Measurements from ENCODE around the gene CLDN5.
"Not testable (repeated sequence)": the region's sequence is repeated elsewhere in the genome, so short reads cannot be mapped to it uniquely, and the experiment has no call there.

Gene CLDN5, protein sequence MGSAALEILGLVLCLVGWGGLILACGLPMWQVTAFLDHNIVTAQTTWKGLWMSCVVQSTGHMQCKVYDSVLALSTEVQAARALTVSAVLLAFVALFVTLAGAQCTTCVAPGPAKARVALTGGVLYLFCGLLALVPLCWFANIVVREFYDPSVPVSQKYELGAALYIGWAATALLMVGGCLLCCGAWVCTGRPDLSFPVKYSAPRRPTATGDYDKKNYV

DNA sequence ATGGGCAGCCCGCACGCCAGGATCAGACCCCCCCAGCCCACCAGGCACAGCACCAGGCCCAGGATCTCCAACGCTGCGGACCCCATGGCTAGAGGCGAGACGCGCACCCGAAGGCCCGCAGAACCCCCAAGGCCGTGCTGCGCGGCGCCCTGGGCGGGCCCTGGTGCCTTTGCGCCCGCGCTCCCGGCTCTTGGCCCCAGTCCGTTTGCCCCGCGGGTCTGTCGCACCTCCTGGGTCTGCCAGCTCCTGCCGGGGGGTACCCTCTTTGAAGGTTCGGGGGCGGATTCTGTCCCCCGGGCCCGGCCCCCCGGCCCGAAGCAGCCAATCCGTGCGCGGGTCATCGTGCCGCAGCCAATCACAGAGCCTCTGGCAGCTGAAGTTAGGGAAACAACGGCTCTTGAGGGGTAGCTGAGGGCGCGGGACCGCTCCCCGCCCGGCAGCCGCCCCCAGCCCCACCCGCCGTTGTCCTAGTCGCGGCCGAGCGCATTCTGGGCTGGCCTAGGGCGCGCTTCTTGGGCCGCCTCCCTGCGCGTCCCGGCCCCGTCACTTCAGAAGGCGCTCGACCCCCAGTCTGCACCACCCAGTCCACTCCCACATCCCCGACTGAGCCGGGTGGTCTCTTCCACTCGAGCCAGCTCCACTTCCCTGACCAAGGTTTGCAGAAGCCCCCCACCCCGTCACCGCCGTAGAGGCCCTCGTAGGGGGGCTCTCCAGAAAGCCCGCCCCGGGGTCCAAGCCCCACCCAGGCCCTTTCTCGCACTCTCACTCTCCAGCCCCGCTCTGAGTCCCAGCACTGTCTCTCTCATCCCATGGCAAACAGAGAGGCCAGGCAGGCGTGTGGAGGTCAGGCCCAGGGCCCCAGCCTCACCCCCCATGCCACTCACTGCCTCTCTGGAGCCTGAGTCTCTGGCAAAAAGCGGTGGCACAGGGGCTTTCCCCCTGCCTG is at the start of gene CLDN5:
Gene CLDN5, minus strand, starts transcription at position 241 of the 946 bp plus-strand sequence. Its CDS starts 155 bp downstream, at position 86.
- DNase-seq, result peak; percentile 77

DNA sequence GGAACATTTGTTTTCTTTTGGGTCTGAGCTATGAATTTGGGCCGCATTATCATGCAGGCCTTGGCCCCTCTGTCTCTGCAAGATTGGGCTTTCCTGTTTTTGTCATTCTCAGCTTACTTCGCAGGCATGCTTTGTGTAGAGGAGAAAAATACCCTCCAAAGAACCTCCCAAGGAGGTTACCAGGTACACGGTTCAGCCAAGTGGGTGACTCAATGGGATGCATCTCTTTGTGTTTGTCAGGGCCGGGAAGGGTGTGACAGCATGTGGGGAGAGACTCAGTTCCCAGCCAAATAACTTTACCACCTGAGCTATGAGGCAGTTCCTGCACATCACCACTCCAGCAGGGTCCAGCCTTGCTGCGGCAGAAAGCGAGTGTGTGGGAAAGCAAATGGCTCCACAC is 47.8 kb upstream of the CLDN5 start:
- no peak for DNase-seq

DNA sequence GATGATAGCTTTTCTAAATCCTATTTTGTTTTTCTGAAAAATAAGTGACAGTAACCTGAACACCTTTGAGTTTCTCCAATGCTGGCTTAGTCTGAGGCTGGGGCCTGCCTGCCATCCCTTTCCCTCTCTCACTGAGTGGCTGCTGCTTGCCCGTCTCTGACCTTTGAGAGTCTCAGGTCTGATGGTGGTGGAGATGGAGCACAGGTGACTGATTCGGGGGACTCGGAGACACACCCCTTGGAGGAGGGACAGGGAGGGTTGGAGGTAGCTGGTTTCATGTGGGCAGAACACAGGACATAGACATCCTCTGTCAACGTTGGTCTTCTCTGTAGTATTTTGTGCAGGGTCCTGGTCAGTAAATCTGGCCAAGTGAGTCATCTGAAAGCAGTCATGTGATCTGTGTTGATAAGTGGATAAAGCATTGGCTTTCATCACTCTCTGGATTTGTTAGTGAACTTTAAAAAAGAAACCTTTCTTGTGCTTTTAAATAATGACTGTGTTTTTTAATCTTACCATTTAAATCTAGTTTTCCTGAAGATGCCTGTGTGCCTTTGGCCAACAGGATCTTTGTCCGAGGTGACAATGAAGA is 47.1 kb upstream of the CLDN5 start:
- DNase-seq, result no peak

DNA sequence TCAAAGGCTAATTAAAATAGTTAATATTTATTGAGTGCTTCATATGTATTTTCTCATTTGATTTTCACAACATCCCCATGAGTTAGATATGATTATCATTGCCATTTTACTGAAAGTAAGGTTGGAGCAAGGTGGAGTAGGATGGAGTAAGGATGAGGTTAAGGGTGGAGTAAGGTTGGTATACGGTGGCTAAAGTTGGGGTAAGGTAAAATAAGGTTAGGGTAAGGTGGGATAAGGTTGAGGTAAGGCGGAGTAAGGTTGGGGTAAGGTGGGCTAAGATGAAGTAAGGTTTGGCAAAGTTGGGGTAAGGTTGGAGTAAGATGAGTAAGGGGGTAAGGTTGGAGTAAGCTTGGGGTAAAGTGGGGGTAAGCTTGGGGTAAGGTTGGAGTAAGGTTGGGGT is 45.8 kb upstream of the CLDN5 start:
- DNase-seq, result no peak

DNA sequence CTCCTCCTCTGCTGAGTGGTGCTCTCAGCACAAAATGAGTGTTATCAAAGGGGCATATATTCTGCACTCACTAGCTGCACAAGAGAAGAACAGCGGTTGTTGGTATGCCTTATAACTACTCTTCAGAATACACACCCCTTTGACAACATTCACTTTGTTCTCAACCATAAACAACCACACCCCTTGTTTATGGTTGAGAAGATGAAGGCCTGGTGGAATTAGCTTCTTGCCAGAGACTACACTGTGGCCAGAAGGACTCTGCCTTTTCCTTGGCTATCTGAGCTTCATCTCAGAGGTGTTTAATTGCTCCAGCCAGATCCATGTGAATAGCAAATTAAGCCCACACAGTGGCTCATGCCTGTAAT is 45.0 kb upstream of the CLDN5 start:
- DNase-seq, result no peak

DNA sequence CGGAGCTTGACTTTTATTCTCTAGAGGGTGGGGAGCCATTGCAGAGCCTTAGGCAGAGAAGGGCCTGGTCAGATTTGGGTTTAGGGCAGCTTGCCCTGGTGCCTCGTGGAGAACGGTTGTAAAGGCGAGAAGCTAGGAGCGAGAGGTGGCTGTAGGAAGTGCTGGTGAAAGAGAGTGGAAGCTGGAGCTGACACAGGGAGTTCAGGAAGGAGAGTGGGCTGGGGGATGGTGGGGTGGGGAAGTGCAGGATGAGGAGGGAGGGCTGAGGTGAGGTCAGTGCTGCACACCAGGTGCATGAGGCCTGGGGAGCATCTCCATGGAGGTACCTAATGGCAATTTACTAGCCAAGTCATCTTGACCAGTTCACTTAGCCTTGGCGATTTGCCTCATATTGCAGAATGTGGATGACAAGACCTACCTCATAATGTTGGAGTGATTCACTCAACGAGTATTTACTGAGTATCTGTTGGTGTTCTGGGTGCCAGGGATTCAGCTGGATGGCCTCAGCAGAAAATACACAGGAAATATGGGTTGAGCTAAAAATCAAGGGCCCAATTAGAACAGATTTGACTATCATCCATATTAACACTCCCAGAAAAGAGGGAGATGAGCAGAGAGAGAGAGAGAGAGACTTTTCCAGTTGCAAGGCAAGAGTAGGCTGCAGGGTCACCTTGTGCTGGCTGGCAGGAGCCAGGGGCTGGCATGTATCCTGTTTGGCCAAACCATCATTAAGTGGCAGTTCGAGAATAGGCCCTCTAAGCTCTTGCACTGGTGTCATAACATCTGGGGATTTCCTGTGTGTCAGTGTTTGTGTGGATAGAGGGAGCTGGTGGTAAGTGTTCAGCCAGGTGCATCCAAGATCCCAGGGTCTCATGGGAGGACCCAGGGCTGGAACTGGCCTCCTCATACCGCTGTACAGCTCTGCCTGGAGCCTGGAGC is 44.4 kb upstream of the CLDN5 start:
- DNase-seq, result no peak

DNA sequence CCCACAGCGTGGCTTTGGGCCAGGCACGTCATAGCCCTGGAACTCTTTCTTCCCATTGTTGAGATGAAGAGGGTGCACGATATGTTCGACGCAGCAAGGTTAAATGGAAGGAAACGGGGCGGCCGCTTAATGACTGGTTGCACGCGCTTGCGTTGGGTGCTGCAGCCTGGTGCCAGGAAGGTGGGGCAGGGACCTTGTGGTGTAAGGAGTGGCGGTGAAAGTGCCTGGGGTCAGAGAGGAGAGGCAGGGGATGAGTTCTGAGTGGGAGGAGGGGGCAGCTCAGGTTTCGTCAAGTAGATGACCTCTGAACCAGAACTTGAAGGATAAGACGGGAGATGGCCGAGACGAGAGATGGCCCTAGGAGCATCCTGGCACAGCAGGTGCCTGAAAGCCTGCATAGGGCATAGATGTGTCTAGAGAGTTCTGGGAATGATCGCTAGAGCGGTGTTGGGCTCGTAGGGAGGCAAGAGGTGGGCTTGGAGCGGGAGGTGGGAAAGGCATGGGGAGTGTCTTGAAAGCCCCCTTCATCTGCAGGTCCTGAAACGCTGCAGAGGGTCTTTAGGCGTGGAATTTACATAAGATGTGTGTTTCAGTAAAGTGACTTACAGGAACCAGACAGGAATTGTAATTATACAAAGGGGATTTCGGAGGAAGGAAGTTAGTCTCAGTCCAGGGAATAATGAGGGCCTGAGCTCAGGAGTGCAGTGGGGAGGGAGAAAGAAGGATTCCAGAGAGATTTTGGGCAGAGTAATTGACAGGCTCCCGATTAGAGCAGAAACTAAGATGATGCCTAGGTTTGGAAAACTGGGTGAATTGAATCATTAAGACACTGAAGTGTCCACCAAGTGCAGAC is 43.2 kb upstream of the CLDN5 start:
- no peak for DNase-seq

DNA sequence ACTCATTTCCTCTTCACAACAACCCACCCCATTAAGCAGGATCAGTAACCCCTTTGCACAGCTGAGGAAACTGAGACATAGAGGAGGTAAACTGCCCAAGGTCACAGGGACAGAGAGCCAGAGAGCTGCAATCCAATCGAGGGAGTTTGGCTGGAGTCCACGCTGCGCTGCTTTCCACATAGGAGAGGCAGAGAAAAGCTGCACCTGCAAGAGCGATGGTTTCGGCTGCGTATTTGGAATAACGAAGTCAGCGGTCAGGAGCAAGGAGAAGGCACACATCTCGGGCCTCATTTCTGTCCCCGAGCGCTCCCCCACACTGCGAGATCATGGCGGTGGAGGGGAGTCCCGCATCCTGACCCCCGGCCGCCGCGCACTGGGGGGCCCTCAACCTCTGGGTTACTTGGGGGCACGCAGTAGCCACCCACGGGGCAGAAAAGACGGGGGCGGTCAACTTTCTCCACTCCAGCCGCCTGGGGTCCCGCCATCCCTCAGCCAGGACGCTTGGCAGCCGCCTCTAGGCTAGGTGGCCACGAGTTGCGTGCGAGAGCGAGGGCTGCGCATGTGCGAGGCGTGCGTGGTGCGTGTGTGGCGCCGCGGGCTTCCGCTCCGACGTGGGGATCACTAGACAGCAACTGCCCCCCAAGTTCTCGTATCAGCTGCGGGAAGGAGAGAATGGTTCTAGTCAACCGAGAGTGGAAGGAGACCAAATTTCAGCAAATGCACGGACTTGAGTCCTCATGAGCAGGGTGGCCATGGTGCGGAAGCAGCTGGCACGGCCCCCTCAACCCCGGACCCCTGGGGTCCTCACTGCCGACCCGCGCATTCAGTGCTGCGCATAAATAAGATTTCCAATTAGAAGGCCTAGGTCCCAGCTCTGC is 42.3 kb upstream of the CLDN5 start:
- DNase-seq, result no peak

DNA sequence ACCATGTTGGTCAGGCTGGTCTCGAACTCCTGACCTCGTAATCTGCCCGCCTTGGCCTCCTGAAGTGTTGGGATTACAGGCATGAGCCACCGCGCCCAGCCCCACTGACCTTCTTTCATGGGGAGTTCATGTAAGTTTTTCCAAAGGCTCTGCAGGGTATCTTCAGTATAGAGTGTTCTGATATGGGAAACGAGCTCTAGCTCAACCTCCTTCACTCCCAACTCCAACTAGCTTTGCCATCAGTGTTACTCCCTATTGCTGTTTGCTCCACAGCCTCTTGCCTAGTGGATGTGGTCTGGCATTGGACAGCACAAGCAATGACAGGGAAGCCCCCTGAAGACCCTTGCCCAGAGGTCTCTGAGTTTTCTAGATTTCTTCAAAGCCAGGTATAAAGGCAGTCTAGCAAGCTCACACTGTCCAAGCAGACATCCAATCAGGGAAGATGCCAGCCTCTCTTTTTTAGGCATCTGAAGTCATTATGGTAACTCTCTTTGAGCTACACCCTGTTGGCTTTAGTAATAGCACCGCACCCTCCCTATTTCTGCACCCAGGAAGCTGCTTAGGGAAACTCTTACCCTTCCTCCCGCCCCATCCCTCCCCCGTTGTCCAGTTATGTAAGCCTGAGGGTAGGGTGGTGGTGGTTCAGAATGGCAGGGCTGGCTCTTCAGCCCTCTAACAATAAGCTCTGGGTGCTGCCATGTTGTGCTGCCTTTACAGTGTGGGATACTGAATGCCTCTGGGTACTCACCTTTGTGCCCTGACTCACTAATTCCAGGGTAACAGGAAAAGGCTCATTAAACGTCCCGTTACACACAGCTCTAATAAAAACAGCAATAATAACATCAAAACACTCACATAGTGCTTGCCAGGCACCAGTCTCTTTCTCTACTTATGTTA is 41.4 kb upstream of the CLDN5 start:
- no peak for DNase-seq

DNA sequence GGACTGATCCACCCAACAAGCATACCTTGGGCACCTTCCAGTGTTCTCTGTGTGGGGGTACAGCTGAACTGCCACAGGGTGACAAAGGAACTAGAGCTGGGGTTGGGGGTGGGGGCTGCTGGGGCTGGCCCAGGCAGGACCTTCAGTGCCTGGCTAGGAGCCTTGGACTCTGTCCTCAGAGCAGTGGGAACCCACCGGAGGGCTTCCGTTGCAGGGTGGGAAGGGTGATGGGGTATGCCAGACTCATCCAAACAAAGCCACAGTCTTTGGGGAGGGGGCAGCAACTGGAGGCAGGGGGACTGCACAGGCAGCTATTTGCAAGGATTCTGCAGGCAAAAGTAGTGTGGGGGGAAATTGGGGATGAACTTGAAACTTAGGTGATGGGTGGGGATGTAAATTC is 35.7 kb upstream of the CLDN5 start:
- DNase-seq, result no peak

DNA sequence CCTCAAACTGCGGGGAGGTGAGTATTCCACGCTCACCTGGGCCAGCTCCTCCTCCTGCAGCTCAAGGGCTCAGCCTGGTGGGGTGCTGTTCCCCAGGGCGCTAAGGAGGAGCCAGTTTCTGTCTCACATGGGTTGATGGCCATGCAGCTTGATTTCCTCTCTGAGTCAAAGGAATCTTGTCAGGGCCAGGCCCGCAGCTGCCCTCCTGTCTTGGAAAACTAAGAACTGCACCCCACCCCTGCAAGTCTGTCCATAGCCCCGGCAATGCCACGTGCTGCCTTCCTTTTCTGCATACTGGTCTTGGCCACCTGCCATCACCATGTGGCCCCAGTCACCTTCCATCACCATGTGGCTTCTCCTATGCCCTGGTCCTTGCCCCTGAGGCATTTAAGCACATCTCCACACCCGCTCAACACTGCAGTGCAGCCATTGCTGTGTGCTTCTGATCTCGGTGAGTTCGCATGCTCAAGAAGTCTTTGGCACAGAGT is 35.2 kb upstream of the CLDN5 start:
- DNase-seq, result no peak

DNA sequence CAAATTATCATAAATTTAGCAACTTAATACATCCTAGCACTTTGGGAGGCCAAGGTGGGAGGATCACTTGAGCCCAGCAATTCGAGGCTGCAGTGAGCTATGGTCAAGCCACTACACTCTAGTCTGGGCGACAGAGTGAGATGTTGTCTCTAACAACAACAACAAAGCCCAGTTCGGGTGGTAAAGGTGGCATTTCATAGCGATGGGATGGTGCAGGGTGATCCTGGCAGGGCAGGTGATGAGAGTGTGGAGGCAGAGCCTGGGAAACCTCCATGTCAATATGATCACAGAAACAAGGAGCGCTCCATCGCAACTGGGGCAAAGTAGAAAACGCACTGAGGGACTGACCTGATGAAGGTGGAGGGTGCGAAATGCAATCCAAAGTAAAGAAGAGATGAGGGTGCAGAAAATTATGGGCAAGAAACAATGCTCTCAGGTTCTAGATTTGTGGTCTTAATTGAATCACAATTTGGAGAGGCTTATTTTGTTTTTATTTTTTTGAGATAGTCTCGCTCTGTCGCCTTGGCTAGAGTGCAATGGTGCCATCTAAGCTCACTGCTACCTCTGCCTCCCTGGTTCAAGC is 32.8 kb upstream of the CLDN5 start:
- DNase-seq, result no peak

DNA sequence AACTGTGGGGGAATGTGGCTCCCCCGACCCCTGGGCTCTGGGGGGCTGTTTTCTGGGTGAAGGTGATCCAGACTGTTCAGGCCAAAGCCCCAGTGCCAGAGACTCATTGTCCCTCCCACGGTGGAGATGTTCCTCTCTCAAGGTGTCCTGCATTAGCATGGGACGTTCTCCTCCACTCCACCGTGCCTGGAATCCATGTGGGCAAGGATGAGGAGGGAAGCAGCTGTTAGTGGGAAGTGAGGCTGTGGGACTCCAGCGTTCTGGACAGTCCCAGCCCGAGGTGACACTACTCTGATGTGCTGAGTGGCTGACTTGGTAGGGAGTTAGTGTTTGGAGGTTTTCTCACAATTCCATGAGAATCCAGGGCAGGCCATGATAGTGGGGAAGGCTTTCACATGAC is 31.4 kb upstream of the CLDN5 start:
- DNase-seq, result no peak

DNA sequence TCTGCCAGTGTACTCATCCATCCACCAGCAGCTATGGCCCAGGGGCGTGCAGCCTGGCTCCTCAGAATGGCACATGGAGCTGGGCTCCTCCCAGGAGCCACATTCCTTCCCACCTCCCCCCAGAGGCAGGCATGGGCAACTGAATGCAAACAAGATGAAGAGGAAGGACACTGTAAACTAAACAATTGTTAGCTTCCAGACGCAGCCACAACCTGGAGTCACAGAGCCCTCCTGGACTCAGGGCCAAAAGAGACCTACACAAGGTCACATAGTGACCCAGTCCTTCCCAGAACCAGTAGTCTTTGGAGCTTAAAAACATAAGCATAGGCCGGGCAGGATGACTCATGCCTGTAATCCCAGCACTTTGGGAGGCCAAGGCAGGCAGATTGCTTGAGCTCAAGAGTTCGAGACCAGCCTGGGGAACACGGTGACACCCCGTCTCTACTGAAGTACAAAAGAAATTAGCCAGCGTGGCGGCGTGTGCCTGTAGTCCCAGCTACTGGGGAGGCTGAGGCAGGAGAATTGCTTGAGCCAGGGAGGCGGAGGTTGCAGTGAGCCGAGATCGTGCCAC is 30.7 kb upstream of the CLDN5 start:
- no peak for DNase-seq

DNA sequence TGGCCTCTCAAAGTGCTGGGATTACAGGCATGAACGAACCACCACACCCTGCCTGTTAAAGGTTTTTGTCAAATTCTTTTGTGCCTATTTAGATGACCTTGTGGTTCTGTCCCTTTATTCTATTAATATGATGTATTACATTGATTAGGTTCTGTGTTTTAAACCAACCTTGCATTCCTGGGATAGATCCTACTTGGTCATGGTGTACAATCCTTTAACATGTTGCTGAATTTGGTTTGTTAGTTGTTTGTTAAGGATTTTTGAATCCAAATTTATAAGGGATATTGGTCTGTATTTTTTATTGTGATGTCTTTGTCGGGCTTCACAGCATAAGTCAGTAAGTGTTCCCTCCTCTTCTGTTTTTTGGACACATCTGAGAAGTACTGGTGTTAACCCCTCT is 29.0 kb upstream of the CLDN5 start:
- no peak for DNase-seq

DNA sequence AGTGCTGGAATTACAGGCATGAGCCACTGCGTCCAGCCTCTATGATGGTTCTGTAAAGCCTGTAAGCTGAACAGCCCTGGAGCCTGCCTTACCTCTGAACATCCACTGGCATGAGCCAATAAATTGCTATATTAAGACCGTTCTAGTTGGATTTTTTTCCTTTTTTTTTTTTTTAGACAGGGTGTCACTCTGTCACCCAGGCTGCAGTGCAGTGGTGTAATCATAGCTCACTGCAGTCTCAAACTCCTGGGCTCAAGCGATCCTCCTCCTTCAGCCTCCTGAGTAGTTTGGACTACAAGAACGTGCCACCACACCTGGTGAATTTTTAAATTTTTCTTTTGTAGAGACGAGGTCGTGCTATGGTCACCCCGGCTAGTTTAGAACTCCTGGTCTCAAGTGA is 26.2 kb upstream of the CLDN5 start:
- no peak for DNase-seq

DNA sequence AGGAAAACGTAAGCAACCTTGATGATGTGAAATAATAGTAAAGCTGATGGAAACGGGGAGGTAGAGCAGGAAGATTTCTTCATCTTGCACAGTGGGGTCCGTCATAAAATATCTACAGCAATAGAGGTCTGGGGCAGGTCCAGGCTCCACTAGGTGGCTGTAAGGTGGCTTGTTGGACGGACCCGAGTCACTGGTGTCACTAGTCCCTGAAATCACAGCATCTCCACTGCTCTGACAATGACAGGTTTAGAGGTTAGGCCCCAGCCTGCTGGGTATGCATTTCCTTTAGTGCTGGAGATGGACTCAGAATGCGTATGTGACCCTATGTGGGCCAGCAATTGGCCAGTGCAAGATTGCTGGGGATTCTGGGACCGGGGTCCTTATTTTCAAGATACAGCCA is 25.2 kb upstream of the CLDN5 start:
- no peak for DNase-seq

DNA sequence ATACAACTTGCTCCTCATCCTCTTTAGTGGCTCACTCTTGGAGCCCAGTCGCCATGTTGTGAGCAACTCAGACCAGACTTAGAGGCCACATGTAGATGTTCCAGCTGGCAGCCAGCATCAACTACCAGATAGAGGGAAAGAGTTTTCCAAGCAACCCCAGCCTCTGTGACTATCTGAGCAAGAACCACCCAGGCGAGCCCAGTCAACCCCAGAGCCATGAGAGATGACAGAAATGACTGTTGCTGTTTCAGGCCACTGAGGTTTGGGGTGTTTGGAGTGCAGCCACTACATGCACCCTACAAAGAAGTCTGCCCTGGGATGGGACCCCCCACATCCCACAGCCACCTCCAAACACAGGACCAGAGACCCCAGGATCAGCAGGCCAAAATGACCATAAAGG is 24.8 kb upstream of the CLDN5 start:
- no peak for DNase-seq

DNA sequence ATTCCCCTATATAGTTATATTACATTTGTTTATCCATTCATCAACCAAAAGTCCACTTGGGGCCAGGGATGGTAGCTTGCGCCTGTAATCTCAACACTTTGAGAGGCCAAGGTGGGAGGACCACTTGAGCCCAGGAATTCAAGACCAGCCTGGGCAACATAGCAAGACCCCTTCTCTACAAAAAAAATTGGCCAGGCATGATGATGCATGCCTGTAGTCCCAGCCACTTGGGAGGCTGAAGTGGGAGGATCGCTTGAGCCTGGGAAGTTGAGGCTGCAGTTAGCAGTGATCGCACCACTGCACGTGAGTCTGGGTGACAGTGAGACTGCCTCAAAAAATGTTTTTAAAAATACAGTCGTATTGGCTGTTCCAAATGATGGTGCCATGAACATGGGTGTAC is 24.2 kb upstream of the CLDN5 start:
- DNase-seq, result not testable (repeated sequence)

All from NCI-H2107 (cell line).